ENCODE data around the gene AFM.

AFM gene

DNA sequence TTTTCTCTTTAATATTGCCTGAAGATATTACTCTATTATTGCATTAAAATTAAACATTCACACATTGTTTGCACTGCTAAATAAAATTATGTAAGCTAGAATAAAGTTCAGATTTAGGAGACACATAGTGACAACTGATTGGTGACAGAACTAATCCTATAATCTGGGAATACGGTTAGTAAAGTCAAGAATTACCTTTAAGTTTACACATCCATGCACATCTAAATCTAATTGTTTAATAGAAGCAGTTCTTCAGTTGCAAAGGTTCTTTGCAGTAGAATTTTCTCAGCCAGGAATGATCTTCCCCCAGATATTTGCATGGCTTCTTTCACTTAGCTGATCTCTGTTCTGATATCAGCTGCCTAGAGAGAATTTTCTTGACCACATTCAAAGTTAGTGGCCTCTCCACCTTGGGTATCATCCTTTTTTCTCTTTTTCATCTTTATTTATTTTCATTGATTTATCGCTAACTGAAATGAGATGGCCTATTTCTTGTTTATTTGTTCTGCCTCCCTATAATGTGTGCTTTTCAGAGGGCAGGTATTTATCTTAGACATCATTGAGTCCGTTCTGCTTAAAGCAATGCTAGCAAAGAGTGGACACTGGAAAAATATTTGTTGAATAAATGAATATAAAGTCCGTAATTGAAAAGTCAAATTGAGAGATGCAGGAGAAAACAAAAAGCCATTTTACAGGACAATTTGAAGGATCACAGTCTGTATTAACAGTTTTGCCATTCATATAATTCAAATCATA is 32.9 kb upstream of the AFM start:
- in situ Hi-C loops (cut with HindIII; ENCODE audit: low sequenced_read_pairs), result no loop called here

GRCh38 chr4:73450398-73451004 is 31.0 kb upstream of the AFM start:
- in situ Hi-C loops (cut with HindIII; ENCODE audit: low sequenced_read_pairs), result no loop called here

GRCh38 chr4:73451404-73451803 is 30.1 kb upstream of the AFM start:
- in situ Hi-C loops (cut with HindIII; ENCODE audit: low sequenced_read_pairs), result no loop called here

DNA sequence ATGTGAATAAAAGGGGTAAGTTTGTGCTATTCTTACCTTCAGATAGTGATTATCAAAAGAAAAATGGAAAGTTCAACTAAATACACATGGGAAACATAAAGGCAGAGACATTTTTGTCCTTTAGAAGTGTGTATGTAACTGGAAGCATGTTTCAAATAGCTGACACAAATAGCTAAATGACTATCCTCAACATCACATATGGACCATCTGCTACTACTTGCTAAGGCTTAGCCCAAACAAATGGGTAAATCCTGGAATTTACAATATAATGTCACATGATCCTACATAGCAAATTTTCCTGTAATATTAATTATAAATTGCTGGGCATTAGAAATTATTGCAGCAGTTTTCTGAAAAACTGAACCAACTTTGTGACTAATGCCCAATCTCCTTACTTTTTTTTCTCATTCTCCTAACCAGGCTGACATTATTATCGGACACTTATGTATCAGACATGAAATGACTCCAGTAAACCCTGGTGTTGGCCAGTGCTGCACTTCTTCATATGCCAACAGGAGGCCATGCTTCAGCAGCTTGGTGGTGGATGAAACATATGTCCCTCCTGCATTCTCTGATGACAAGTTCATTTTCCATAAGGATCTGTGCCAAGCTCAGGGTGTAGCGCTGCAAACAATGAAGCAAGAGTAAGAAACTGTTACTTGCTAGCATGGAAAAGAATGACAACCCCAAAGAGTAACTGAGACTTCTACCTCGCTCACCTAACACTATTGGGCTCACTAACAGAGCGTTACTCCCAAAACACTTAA is 29.4 kb upstream of the AFM start:
- in situ Hi-C loops (cut with HindIII; ENCODE audit: low sequenced_read_pairs), result no loop called here

DNA sequence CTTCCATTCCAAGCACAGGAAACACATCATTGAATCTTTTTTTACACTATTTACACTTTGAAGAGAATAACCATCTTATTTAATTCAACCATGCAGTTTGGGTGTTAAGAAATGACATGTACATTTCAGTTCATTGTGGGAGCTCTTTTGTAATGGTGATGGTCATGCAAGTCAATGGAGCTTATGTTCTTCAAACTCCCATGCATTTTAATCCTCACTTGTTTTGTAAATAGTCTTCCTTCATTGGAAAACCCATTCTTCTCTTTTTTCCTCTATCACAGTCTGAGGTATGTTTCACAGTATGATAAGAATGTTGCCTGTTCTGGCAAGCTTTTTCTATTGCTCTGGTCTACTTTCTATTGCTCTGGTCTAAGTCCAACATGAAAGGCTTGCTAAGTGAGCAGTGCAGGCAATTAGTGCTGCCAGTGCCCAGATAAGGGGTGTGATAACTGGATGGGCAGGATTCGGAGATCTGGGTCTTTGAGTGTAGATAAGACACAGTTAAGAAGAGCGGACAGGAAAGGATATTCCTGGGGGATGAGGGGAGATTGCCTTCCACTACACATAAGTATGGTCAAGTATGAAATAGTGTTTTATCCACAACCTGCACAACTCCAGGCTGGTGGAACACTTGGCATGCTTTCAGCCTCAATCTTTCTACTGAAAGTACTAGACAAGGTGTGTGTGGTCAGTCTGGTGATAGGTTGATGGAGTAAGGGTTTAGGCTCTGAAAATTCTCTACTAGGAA is 28.4 kb upstream of the AFM start:
- in situ Hi-C loops (cut with HindIII; ENCODE audit: low sequenced_read_pairs), result no loop called here

- in situ Hi-C loops (cut with HindIII; ENCODE audit: low sequenced_read_pairs), result no loop called here
Observed at GRCh38 chr4:73453701-73454005, 27.9 kb upstream of the AFM start.

DNA sequence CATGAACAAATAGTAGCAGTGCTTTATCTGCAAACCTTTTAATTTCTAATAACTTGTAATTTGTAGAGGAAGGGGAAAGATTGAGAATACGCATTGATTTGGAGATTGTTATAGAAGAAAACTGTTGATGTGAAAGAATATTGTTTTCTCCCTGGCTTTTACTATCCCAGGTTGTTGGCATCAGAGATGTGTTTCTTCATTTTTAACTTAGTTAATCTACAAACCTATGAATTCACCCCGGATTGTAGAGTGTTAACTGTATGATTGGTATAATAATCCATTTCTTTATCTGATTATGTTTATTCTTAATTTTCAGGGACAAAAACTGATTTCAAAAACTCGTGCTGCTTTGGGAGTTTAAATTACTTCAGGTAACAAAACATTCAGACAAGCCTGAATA is 26.6 kb upstream of the AFM start:
- in situ Hi-C loops (cut with HindIII; ENCODE audit: low sequenced_read_pairs), result no loop called here

DNA sequence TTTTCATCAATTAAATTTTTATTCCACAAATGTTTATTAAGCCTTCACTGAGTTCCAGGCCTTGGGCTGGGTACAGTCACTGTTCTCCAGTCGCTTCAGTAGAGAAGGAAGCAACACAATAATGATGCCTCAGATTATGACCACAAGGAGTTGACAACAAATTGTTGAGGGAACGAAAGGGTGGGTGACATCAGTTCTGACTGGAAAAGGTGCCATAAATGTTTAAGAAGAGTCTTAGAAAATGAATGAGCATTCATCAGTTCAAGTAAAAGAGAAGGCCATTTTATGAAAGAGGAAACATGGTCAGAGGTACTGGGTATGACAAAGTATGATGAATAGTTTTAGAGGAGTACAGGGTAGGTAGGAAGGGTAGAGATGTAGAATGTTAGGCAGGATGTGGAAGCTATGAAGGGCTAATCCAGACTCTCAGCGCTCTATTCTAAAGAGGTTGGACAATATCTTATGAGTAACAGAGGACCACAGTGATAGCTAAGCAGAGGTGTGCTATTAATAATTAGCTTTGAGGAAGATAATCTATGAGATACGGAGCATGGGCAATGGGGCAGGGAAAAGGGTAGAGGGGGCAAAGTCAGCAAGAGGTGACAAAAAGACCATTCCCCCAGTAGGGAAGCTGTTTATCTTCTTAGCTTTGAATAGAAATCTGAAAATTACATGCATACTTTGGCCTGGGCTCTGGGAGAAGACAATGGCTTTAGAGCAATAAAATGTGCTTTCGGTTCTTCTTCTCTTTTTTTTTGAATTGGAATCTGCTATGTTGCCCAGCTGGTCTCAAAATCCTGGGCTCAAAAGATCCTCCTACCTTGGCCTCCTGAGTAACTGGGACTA is 25.1 kb upstream of the AFM start:
- in situ Hi-C loops (cut with HindIII; ENCODE audit: low sequenced_read_pairs), result no loop called here

DNA sequence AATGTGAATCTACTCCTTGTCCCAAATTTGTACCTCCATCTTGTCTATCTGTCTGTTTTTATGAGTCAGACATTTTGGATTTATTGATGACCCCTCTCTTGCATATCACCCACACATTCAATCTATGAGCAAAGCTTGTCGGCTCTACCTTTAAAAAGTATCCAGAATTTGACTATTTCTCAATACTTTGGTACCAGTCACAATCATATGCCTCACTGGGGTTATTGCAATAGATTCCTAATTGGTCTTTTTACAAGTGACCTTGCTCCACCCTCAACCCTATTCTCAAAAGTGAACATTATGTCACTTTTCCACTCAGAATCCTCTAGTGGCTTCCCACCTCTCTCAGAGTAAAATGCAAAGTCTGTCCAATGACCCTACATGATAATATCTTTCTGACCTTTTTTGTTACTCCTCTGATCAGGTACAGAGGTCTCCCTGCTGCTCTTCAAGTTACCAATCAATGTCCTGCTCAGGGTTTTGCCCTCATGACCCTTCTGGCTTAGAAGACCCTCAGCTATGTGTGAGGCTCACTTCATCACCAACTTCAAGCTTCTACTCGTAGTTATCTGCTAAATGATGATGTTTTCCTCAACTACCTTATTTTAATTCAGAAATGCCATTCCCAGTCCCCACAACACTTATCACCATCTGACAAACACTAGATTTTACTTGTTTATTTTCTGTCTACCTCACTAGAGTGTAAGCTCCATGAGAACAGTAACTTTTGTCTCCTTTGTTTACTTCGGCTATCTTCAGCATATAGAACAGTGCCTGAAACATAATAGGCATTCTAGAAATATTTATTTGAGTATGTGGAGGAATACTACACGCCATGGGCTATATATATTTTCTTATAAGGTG is 23.1 kb upstream of the AFM start:
- in situ Hi-C loops (cut with HindIII; ENCODE audit: low sequenced_read_pairs), result no loop called here

- in situ Hi-C loops (cut with HindIII; ENCODE audit: low sequenced_read_pairs), result no loop called here
Observed at GRCh38 chr4:73459048-73459421, 22.5 kb upstream of the AFM start.

GRCh38 chr4:73460913-73461522 is 20.5 kb upstream of the AFM start:
- in situ Hi-C loops (cut with HindIII; ENCODE audit: low sequenced_read_pairs), result no loop called here

GRCh38 chr4:73468170-73468569 is 13.4 kb upstream of the AFM start:
- in situ Hi-C loops (cut with HindIII; ENCODE audit: low sequenced_read_pairs), result no loop called here

DNA sequence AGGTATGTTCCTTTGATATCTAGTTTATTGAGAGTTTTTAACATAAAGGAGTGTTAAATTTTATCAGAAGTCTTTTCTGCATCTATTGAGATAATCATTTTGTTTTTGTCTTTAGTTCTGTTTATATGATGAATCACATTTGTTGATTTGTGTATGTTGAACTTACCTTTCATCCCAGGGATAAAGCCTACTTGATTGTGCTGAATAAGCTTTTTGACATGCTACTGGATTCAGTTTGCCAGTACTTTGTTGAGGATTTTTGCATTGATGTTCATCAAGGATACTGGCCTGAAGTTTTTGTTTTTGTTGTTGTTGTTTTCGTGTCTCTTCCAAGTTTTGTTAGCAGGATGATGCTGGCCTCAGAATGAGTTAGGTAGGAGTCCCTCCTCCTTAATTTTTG is 10.8 kb upstream of the AFM start:
- in situ Hi-C loops (cut with HindIII; ENCODE audit: low sequenced_read_pairs), result no loop called here

DNA sequence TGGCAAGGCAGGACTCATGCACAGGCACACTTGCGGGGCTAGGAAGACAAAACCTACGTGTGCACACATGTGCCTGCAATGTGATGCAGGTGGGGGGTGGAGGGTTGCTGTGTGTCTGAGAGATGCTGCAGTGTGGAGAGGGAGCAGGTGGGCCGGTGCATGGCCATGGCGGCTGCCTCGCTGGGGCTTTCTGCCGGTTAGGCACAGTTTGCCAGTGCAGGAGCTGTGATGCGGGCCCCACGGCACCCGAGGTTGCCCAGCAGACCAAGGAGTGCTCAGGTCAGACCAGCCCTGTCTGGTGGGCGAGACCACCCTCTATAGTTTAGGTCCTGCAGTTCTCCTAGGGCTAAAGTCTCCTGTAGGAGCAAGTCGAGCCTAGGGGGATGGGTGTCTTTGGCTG is 4.4 kb upstream of the AFM start:
- in situ Hi-C loops (cut with HindIII; ENCODE audit: low sequenced_read_pairs), result no loop called here

DNA sequence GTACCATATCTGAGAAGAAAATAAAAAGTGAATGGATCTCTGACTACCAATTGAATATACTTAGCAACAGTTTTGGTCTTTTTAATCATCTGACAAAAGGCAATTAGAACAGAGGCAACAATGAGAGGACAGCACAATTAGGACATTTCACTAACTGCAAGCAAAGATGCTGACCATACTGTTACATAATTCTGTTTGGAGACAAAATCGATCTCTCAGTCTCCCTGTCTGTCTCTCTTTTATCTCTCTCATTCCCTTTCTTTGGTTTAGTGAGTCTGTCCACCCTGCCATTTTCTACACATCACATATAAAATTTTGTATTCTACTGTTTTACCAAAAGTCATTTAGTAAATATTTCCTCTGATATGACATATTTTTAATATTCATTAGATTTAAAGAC is 2.2 kb upstream of the AFM start:
- in situ Hi-C loops (cut with HindIII; ENCODE audit: low sequenced_read_pairs), result no loop called here

DNA sequence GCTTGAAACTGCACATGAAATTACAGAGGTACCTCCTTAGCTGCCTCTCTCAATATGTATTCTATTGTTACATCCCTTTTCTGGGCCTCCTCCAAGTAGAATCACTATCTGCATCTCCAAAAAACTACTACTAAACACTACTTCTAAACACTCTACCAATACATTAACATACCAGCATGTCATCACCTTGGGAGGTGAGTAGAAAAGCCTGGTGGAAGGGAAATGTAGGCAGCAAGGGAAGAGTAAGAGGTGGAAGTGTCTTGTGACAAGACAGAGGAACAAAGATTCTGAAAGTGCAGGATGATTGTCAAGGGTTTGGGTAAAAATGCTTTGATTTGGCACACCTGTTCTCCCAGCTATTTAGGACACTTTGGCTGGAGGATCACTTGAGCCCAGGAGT is 3.5 kb downstream of the AFM start:
- in situ Hi-C loops (cut with HindIII; ENCODE audit: low sequenced_read_pairs), result no loop called here

- in situ Hi-C loops (cut with HindIII; ENCODE audit: low sequenced_read_pairs), result no loop called here
Observed at GRCh38 chr4:73485596-73485995, 4.1 kb downstream of the AFM start.

DNA sequence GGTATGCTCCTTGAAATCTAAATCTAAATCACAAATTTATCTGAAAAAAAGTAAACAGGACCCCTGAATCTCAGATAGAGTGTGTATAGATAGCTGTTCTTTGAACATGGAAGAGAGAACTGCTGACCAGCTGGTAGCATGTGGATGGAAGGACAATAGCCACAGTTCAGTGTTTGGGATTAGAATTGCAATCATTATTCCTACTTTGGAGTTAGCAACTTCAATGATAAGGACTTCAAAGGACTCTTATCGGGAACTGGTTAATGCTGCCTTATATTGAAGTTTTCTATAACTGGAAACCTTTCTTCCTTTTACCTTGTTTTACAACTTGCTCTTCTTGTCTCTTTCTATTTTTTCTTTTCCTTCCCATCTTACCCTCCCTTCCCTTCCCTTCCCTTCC is 5.0 kb downstream of the AFM start:
- in situ Hi-C loops (cut with HindIII; ENCODE audit: low sequenced_read_pairs), result no loop called here

- in situ Hi-C loops (cut with HindIII; ENCODE audit: low sequenced_read_pairs), result no loop called here
Observed at GRCh38 chr4:73487233-73487632, 5.7 kb downstream of the AFM start.
